ENCODE results near the gene ATRN. TPM values are rescaled to one million over a fixed set of nuclear protein-coding genes. Genes with fewer than 3 reads are reported as not detected.
"Not testable (repeated sequence)": the region's sequence is repeated elsewhere in the genome, so short reads cannot be mapped to it uniquely, and the experiment has no call there.

Gene ATRN
- total RNA-seq, 1 experiment from 2014 or later: 21.6 TPM

DNA sequence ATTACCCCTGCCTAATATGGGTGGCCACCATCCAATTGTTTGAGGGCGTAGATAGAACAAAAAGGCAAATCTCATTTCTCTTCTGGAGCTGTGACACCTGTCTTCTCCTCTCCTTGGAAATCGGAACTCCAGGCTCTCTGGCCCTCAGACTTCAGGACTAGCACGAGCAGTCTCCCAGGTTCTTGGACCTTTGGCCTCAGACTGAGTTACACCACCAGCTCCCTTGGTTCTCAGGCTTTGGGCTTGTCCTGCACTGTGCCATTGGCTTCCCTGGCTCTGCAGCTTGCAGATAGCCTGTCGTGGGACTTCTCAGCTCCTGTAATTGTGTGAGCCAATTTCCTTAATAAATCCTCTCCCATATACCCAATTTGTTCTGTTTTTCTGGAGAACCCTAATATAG lies 34.3 kb downstream of the ATRN start:
- DNase-seq (ENCODE audit: low spot score): no peak
- in situ Hi-C loops (cut with HindIII; ENCODE audit: low sequenced_read_pairs): no loop called here

DNA sequence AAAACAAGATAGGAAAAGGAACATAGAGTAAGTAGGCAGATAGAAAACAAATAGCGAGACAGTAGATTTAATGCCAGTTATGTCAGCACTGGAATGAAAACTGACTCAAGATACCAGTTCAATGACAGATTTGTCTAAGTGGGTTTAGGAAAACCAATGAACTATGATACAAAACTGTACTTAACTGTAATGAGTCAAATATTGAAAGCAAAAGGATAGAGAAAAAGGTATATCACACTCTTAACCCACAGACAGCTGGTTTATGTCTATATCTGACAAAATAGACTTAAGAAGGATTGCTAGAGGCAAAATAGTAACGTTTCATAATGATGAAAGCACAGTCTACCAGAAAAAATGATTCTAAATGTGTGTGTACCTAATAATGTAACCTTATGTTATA lies 38.2 kb downstream of the ATRN start:
- in situ Hi-C loops (cut with HindIII; ENCODE audit: low sequenced_read_pairs): no loop called here

DNA sequence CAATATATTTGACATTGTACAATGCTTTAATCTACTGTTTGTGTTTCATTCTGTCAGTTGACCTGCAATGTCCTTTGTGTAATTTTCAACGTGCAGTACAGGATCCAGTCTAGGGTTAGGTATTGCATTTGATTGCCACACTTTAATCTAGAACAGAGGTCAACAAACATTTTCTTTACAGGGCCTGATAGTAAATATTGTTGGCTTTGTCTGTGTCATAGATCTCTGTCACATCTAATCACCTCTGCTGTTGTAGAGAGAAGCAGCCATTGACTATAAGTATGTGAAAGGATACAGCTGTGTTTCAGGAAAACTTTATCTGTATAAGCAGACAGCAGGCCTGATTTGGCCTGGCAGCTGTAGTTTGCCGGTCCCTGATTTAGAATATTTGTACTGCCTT lies 39.3 kb downstream of the ATRN start:
- in situ Hi-C loops (cut with HindIII; ENCODE audit: low sequenced_read_pairs): no loop called here

More for the DNA sequence above, 38.2 kb downstream of the ATRN start:
- no peak for DNase-seq (ENCODE audit: low spot score)

DNA sequence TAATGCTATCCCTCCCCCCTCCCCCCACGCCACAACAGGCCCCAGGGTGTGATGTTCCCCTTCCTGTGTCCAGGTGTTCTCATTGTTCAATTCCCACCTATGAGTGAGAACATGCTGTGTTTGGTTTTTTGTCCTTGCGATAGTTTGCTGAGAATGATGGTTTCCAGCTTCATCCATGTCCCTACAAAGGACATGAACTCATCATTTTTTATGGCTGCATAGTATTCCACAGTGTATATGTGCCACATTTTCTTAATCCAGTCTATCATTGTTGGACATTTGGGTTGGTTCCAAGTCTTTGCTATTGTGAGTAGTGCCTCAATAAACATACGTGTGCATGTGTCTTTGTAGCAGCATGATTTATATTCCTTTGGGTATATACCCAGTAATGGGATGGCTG lies 41.4 kb downstream of the ATRN start:
- in situ Hi-C loops (cut with HindIII; ENCODE audit: low sequenced_read_pairs); DNase-seq (ENCODE audit: low spot score): not testable (repeated sequence)

More for the DNA sequence above, 39.3 kb downstream of the ATRN start:
- no peak for DNase-seq (ENCODE audit: low spot score)

DNA sequence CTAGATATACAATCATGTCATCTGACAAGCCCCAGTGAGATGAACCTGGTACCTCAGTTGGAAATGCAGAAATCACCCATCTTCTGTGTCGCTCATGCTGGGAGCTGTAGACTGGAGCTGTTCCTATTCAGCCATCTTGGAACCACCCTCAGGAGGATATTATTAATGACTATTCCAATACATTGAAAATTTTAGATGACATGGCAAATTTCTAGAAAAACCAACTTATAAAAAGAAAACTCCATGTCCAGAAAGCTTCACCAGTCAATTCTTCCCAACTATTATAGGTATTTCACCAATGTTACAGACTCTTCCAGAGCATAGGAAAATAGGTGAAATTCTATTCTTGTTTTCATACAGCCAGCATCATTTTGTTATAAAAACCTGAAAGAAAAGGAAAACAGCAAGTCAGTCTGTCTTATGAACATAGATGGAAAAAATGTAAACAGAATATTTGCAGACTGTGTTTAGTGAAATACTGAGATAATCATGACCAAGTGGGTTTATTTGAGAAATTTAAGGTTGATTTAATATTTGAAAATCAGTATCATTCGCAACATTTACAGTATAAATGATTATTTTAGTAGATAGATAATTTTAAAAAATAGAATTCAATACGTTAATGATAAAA lies 43.3 kb downstream of the ATRN start:
- no peak for DNase-seq (ENCODE audit: low spot score)
- in situ Hi-C loops (cut with HindIII; ENCODE audit: low sequenced_read_pairs): no loop called here

DNA sequence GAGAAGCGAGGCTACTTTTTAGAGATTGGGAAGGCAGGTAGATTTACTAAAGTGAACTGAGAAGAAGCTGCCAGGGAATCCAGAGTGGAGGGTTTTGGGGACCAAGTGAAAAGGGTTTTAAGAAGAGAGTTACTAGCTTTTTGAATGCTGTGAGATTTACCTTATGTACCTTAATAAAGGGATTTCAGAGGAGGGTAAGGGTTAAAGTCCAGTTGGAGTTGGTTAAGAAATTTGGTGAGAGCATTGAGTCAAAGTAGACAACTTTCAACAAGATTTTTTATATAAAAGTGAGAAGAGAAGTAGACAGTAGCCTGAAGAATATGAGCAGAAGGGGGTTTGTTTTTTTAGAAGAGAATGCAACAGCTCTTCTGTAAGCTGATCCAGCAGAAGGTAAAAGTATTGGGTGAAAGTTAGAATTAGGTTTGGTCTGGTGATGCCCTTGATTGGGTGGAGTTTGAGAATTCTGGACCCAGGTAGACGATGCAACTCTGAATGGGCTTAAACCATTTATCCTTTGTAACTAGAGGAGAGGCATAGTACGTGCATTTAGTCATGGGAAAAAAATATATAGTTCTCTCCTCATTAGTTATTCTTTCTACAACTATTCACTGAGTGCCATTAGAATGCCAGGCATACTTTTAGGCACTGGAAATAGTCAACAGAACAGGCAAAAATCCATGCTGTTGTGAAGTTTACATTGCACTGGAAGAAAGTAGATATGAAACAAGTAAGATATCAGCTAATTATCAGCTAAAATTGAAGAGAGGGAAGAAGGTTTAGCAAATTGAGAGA lies 44.8 kb downstream of the ATRN start:
- no peak for DNase-seq (ENCODE audit: low spot score)
- in situ Hi-C loops (cut with HindIII; ENCODE audit: low sequenced_read_pairs): no loop called here

DNA sequence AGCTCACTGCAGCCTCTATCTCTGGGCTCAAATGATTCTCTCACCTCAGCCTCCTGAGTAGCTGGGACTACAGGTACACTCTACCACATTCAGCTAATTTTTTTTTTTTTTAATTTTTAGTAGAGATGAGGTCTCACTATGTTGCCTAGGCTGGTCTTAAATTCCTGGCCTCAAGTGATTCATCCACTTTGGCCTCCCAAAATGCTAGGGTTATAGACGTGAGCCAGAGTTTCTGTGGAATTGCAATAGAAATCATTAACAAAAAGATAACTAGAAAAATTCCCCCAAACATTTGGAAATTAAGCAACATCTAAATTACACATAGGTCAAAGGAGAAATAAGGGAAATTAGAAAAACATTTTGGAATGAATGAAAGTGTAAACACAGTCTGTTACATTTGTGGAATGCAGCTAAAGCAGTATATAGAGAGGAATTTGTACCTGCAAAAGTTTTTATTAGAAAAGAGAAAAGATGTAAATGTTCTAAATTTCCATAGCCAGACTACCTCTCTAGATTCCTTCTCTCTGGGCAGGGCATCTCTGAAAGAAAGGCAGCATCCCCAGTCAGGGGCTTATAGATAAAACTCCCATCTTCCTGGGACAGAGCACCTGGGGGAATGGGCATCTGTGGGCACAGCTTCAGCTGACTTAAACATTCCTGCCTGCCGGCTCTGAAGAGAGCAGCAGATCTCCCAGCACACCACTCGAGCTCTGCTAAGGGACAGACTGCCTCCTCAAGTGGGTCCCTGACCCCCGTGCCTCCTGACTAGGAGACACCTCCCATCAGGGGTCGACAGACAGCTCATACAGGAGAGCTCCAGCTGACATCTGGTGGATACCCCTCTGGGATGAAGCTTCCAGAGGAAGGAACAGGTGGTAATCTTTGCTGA lies 51.3 kb downstream of the ATRN start:
- DNase-seq (ENCODE audit: low spot score): no peak
- in situ Hi-C loops (cut with HindIII; ENCODE audit: low sequenced_read_pairs): no loop called here

DNA sequence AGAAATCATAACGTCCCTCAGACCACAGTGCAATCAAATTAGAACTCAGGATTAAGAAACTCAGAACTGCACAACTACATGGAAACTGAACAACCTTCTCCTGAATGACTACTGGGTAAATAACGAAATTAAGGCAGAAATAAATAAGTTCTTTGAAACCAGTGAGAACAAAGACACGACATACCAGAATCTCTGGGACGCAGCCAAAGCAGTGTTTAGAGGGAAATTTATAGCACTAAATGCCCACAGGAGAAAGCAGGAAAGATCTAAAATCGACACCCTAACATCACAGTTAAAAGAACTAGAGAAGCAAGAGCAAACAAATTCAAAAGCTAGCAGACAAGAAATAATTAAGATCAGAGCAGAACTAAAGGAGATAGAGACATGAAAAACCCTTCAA lies 53.9 kb downstream of the ATRN start:
- in situ Hi-C loops (cut with HindIII; ENCODE audit: low sequenced_read_pairs); DNase-seq (ENCODE audit: low spot score): not testable (repeated sequence)

DNA sequence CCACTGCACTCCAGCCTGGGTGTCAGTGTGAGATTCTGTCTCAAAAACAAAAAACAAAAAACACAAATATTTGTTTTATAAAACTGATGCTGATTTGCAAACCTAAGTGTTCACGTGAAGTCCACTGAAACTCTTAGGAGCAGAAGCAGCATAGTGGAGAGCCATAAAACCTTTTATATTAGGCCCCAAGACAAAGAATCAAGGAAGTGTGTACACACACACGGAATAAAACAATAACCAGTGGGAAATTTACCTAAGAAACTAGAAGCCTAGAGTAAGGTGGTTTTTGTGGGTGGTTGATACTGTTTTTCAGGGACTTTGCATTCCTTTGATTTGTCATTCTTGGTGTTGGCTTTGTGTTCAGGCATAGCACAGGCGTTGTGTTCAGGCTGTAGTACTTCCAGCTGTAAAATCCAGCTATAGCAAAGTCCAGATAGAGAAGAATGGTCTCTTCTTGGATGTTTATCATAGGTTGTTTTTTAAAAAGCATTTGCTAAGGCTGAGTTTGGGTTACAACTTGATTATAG lies 61.3 kb downstream of the ATRN start:
- in situ Hi-C loops (cut with HindIII; ENCODE audit: low sequenced_read_pairs): no loop called here
- DNase-seq (ENCODE audit: low spot score): no peak

DNA sequence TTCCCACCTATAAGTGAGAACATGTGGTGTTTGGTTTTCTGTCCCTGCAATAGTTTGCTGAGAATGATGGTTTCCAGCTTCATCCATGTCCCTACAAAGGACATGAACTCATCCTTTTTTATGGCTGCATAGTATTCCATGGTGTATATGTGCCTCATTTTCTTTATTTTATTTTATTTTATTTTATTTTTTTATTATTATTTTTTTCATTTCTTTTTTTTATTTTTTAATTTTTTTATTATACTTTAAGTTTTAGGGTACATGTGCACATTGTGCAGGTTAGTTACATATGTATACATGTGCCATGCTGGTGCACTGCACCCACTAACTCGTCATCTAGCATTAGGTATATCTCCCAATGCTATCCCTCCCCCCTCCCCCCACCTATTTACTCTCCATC lies 66.9 kb downstream of the ATRN start:
- in situ Hi-C loops (cut with HindIII; ENCODE audit: low sequenced_read_pairs): not testable (repeated sequence)

DNA sequence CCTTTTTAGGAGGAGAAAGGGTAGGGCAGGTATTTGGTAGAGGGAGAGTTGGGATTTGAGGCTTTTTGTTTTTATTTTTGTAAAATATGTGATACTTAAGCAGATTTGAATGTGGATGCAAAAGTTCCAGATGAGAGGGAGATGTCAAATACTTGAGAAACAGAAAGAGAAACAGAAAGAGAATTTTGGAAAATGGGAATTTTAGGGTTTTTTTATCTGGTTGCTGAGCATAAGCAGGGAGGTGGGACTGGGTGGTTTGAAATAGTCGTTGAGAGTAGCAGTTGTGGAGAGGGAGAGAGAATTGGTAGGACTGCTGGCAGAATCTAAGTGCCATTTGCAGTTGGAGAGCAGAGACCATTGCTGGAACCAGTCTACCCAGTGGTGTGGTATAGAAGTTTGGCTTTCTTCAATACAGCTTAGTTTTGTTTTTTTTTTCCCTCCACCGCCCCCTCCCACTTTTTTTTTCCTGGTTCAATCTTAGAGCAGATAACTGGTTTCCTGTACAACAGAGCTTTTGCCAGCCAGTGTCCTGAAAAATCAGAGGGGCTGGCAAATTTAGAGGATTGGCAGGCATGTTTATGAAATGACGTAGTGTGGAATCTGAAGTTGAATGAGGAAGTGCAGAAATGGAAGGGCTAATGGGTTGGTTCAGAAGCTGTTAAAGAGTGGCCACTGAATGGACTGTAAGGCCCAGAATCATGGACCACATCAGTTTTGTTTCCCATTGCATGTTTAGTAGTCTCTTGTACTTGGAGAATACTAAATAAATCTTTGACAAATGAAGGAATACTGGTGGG lies 68.7 kb downstream of the ATRN start:
- in situ Hi-C loops (cut with HindIII; ENCODE audit: low sequenced_read_pairs): no loop called here
- DNase-seq (ENCODE audit: low spot score): no peak

More for the DNA sequence above, 66.9 kb downstream of the ATRN start:
- DNase-seq (ENCODE audit: low spot score): not testable (repeated sequence)

DNA sequence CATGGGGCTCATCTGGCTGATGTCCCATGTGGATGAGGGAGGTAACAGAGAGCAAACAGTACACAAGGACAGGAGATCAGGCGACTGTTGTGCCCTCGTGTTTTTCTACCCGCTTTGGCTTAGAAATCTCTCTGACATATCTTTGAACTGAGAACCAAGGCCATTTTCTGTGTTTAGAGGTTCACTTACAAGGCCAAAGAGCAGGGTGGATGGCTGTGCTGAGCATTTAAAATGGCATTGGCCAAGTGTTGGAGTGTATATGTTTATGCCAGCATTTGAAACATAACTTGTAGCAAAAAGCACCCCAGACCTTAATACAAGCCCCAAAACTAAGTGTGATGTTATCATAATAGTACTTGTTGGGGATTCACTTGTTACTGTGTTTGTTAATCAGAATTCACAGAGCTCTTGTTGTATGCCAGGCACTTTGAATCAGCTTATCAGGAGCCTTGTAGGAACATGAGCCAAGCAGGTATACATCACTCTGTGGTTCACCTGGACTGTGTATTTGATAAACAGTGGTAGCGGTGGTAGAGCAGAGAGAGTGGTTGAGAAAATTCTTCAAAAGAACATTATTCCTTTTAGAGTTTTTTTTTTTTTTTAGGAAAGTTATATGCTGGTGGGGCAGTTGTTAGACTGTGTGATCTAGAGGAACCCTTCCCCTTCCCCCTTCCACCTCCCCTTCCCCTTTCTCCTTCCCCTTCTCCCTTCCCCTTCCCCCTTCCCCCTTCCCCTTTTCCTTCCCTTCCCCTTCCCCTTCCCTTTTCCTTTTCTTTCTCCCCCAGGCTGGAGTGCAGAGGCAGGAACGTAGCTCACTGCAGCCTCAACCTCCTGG lies 71.3 kb downstream of the ATRN start:
- DNase-seq (ENCODE audit: low spot score): no peak
- in situ Hi-C loops (cut with HindIII; ENCODE audit: low sequenced_read_pairs): no loop called here

DNA sequence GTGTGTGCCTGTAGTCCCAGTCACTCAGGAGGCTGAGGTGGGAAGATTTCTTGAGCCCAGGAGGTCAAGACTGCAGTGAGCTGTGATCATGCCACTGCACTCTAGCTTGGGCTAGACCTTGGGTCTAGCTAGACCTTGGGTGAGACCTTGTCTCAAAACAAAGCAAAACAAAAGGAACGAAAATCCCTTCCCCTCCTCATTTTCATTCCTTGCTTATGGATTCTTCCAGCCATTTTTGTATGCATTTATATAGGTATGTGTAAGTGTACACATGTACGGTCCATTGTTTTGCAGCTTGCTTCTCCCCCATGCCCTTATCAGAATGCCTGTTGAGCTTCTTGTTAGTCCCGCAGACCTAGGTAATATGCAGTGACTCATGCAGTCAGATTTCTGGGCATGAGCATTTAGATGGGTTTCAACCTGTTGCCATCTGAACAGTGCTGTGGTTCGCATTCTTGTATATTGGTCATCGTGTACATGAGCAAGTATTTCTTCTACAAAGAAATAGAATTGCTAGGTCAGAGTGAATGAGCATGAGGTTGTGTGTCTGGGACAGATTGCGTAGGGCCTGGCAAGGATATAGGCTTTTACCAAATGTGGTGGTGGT lies 73.2 kb downstream of the ATRN start:
- in situ Hi-C loops (cut with HindIII; ENCODE audit: low sequenced_read_pairs): no loop called here
- DNase-seq (ENCODE audit: low spot score): no peak

DNA sequence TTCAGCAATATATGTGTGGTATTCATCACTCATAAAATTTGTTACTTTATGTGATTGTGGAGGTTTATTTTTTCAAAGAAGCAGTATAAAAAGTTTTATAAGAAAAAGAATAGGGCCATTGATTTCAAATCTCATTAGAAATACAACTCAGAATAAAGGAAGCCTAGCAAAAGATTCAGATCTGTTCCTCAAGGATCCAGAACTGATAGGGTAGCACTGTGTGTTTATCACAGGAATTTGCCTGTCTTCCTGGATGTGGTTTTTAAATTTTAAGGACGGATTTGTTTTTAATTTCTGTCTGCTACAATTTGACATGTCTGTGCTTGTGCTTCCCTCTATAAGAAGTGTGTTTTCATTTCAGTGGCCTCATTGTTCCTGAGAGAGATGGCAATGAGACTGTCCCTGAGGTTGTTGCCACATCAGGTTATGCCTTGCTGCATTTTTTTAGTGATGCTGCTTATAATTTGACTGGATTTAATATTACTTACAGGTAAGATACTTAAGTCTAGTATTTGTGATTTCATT lies 74.6 kb downstream of the ATRN start:
- no peak for DNase-seq (ENCODE audit: low spot score)
- in situ Hi-C loops (cut with HindIII; ENCODE audit: low sequenced_read_pairs): no loop called here

DNA sequence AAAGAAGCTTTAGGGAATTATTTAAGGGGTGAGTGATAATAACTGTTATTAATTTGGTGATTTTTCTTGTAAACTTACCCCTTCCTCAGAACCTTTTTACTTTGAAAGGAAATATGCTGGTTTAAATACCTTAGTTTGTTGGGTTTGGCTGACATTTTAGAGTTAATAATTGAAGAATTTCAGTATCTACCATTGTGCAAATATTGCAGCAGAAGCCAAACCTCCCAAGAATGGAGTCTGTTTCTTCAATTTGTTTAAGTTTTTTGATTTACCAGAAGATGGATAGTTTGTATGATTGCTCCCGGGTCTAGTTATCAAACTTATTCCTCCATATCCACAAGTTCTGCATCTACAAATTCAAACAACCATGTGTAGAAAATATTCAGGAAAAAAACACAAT lies 77.1 kb downstream of the ATRN start:
- in situ Hi-C loops (cut with HindIII; ENCODE audit: low sequenced_read_pairs): no loop called here
- DNase-seq (ENCODE audit: low spot score): no peak

DNA sequence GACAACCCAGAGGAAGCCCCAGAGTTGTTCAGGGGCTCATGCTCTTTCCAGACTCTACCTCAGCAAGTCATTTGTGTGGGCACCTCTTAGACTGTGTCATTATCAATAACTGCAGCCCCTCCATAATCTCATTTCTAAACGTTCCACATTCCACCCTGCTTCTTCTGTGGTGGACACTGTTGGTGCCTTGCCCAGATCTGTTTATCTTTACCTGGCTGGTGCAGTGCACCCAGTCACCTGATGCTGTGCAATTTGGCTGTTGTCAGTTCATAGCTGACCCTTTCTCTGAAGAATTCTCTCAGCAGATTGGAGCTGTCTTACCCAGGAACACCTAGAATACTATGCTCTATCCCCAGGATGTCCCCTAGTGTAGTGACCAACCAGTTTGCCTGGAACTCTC lies 80.0 kb downstream of the ATRN start:
- in situ Hi-C loops (cut with HindIII; ENCODE audit: low sequenced_read_pairs): no loop called here
- DNase-seq (ENCODE audit: low spot score): no peak

DNA sequence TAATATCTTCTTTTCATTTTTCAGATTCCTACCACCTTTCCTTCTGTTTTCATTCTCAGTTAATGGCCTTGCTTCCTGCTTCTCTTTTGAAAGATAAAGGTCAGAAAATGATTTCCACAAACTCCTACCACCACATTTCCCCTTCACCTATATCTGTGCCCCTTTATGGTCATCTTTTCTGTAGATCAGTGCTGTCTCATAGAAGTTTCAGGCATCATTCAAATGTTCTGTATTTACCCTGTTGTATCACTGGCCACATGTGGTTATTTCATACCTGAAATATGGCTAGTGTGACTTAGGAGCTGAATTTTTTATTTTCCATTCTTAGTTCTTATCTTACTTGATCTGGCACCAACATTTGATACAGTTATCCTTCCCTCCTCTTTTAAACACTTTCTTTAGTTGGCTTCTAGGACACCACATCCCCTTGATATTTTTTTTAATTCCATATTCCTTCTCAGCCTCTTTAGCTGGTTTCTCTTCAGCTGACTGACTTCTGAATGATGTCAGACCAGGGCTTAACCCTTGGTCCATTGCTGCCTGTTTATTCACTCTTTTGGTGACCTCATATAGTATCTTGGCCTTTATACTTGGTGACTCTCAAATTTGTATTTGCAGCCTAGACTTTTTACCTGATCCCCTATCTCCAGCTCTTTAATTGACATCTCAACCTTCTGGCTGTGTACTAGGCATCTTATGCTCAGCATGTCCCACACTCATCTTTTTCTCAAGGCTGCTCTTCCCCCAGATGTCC lies 81.0 kb downstream of the ATRN start:
- DNase-seq (ENCODE audit: low spot score): no peak
- in situ Hi-C loops (cut with HindIII; ENCODE audit: low sequenced_read_pairs): no loop called here

Data from G401 (cell line).